Left lung (tissue), 10 donors: ENCODE results near the gene LEMD3. TPM values are rescaled to one million over a fixed set of nuclear protein-coding genes. Genes with fewer than 3 reads are reported as not detected.

ENCODE experiments used
- ATAC-seq: fragments of 200-7000 bp; cut with Tn5 transposase; one replicate; pipeline ENCODE4 v1.9.1; 2020; ENCODE audit warnings: moderate library complexity
- DNase-seq, 4 donors: peaks; one replicate each; pipeline ENCODE4 v3.0.0-alpha.2; 2013 to 2020
- H3K27ac ChIP-seq, 2 donors: fragments of 200-600 bp; sonication (generic) in 1 of 2; one replicate each; pipeline versions ENCODE4 v1.5.0 to v1.8.0; 2020 to 2021
- H3K27me3 ChIP-seq, 2 donors: fragments of 200-600 bp; sonication (generic) in 1 of 2; one replicate each; pipeline versions ENCODE4 v1.5.0 to v1.8.0; 2020 to 2021
- H3K36me3 ChIP-seq, 2 donors: fragments of 200-600 bp; sonication (generic) in 1 of 2; one replicate each; pipeline versions ENCODE4 v1.5.0 to v1.8.0; 2020 to 2021
- H3K4me1 ChIP-seq, 2 donors: fragments of 200-600 bp; one replicate each; pipeline ENCODE4 v1.8.0; 2021
- H3K4me3 ChIP-seq, 2 donors: fragments of 200-600 bp; sonication (generic) in 1 of 2; one replicate each; pipeline versions ENCODE4 v1.5.0 to v1.8.0; 2020 to 2021; ENCODE audit warnings: mild to moderate bottlenecking in 1 of 2
- H3K9me3 ChIP-seq, 2 donors: fragments of 200-600 bp; sonication (generic) in 1 of 2; one replicate each; pipeline versions ENCODE4 v1.5.0 to v1.8.0; 2020 to 2021
- CTCF ChIP-seq, 2 donors: fragments of 200-600 bp; sonication (generic) in 1 of 2; IDR thresholded peaks; one replicate each; pipeline versions ENCODE4 v1.5.0 to v1.8.0; 2021; ENCODE audit warnings: antibody characterized with exemption in 2 of 2
- intact Hi-C, 2 donors: fragments of 100-400 bp; cut with DNase I; formaldehyde crosslinking; loops; one replicate each; pipeline versions ENCODE4 v1.11.2 to v1.14.2; 2022
- polyA plus RNA-seq, 6 donors: library from polyadenylated mRNA; unstranded; fragments of 120-200 nt; gene quantifications; one replicate each; pipeline ENCODE4 v1.2.1, GENCODE V29; 2013; ENCODE audit not compliant: insufficient read length in 6 of 6
- total RNA-seq, 2 donors: library from RNA; stranded (reverse); fragmentation: NEBNext Ultra II Directional; extraction: Animal tissue kit (Norgen Biotek cat#: 25700); gene quantifications; one replicate each; pipeline ENCODE4 v1.2.1, GENCODE V29; 2021
- donor health status: DM: no; HTN: yes; CAD: no.
- donor health status: DM: no; HTN: no; CAD: no.

Gene LEMD3
- total and polyA plus RNA-seq, 8 donors, result 26.5 to 47.0 (median 43.1) TPM

GRCh38 chr12:65122703-65123102 lies 46.7 kb upstream of the LEMD3 start:
- intact Hi-C loops, result loop anchor here in 1 of 2 donors (10.0 kb wide), 1 partner anchor 228 kb away; no protein-coding TSS in a partner anchor
- Histone ChIP-seq H3K4me3 (no peak overlapping the region), H3K27ac (no peak overlapping the region), H3K27me3 (peaks cover 40 to 74% of the 10 kb centered on the region in 2 donors), H3K36me3 (no peaks in the 10 kb centered on the region), H3K4me1 (peaks cover 6 to 16% of the 10 kb centered on the region in 2 donors), H3K9me3 (no peaks in the 10 kb centered on the region)
- no peak for ATAC-seq
- TF ChIP-seq CTCF (IDR thresholded peaks at IDR 0.05), result no peak
- DNase-seq, result no peak

GRCh38 chr12:65123435-65124063 lies 45.8 kb upstream of the LEMD3 start:
- intact Hi-C loops, result loop anchor here in 1 of 2 donors (10.0 kb wide), 1 partner anchor 229 kb away; no protein-coding TSS in a partner anchor
- ATAC-seq, result peak; percentile 41

GRCh38 chr12:65125247-65125646 lies 44.1 kb upstream of the LEMD3 start:
- DNase-seq (no peak), ATAC-seq (no peak)
- no peaks in the 10 kb centered on the region for H3K36me3 ChIP-seq
- H3K4me3 ChIP-seq, result no peak overlapping the region
- no peak overlapping the region for H3K27ac ChIP-seq
- H3K9me3 ChIP-seq, result no peaks in the 10 kb centered on the region
- peaks cover 38 to 48% of the 10 kb centered on the region in 2 donors for H3K27me3 ChIP-seq
- no peak for TF ChIP-seq CTCF (IDR thresholded peaks at IDR 0.05)
- intact Hi-C loops, result loop anchor here in 1 of 2 donors (10.0 kb wide), 1 partner anchor 230 kb away; no protein-coding TSS in a partner anchor
- peaks cover 6 to 16% of the 10 kb centered on the region in 2 donors for H3K4me1 ChIP-seq

More at GRCh38 chr12:65123435-65124063, 45.8 kb upstream of the LEMD3 start:
- H3K27ac ChIP-seq, result no peak overlapping the region
- H3K4me1 ChIP-seq, result peaks cover 6 to 16% of the 10 kb centered on the region in 2 donors
- no peaks in the 10 kb centered on the region for H3K9me3 ChIP-seq
- peaks cover 40 to 65% of the 10 kb centered on the region in 2 donors for H3K27me3 ChIP-seq
- peak in 1 of 2 donors; percentile 74 for TF ChIP-seq CTCF (IDR thresholded peaks at IDR 0.05)
- DNase-seq, result peak in 1 of 4 donors; percentile 60
- H3K36me3 ChIP-seq, result no peaks in the 10 kb centered on the region
- H3K4me3 ChIP-seq, result no peak overlapping the region

GRCh38 chr12:65125975-65126374 lies 43.4 kb upstream of the LEMD3 start:
- Histone ChIP-seq H3K9me3 (no peaks in the 10 kb centered on the region), H3K27me3 (peaks cover 31 to 41% of the 10 kb centered on the region in 2 donors), H3K4me1 (peaks cover 5 to 10% of the 10 kb centered on the region in 2 donors), H3K4me3 (no peak overlapping the region), H3K27ac (no peak overlapping the region), H3K36me3 (no peaks in the 10 kb centered on the region)
- DNase-seq (no peak), ATAC-seq (no peak)
- intact Hi-C loops, result loop anchor here in 1 of 2 donors (10.0 kb wide), 1 partner anchor 231 kb away; no protein-coding TSS in a partner anchor
- no peak for TF ChIP-seq CTCF (IDR thresholded peaks at IDR 0.05)

- no peak for TF ChIP-seq CTCF (IDR thresholded peaks at IDR 0.05)
- Histone ChIP-seq H3K36me3 (no peaks in the 10 kb centered on the region), H3K27ac (no peak overlapping the region), H3K27me3 (peaks cover 27 to 36% of the 10 kb centered on the region in 2 donors), H3K9me3 (no peaks in the 10 kb centered on the region), H3K4me1 (peaks cover 0 to 5% of the 10 kb centered on the region in 2 donors), H3K4me3 (no peak overlapping the region)
- intact Hi-C loops, result loop anchor here in 1 of 2 donors (10.0 kb wide), 1 partner anchor 232 kb away; no protein-coding TSS in a partner anchor
- DNase-seq, result no peak
- ATAC-seq, result no peak
Measured at GRCh38 chr12:65126482-65126881, 42.9 kb upstream of the LEMD3 start.
